Natural killer cell treated with Interleukin-12 subunit alpha and Interleukin-12 subunit beta and Interleukin-15 and Interleukin-18, amount 100 ng/mL, for 72 hours (primary cell): ENCODE results near the gene SRP9. TPM values are rescaled to one million over a fixed set of nuclear protein-coding genes. Genes with fewer than 3 reads are reported as not detected.
"Not testable (repeated sequence)": the region's sequence is repeated elsewhere in the genome, so short reads cannot be mapped to it uniquely, and the experiment has no call there.

Source experiments
- ATAC-seq, 2 donors: fragments of 150-1000 bp; cut with Tn5 transposase in 1 of 2; sonication (Bioruptor Pico), chemical (Tn5 transposase) in 1 of 2; 2 replicates each; pipeline ENCODE4 v1.10.0; 2021
- DNase-seq: peaks from one replicate; pipeline ENCODE4 v3.0.0; 2022; ENCODE audit warnings: low spot score
- H3K27ac Mint-ChIP-seq, 2 donors: 1 replicate in 1 of 2; 2 replicates in 1 of 2; pipeline ENCODE4 v1.8.0; 2022; ENCODE audit warnings: mixed read lengths in 2 of 2, mild to moderate bottlenecking in 1 of 2, moderate library complexity in 1 of 2
- H3K27me3 Mint-ChIP-seq, 2 donors: 1 replicate in 1 of 2; 2 replicates in 1 of 2; pipeline ENCODE4 v1.8.0; 2022; ENCODE audit warnings: mixed read lengths in 2 of 2
- H3K36me3 Mint-ChIP-seq: one replicate; pipeline ENCODE4 v1.8.0; 2022; ENCODE audit warnings: mixed read lengths
- H3K4me1 Mint-ChIP-seq, 2 donors: 1 replicate in 1 of 2; 2 replicates in 1 of 2; pipeline ENCODE4 v1.8.0; 2022; ENCODE audit warnings: low read depth in 2 of 2, mixed read lengths in 2 of 2, mild to moderate bottlenecking in 1 of 2
- H3K4me3 Mint-ChIP-seq: one replicate; pipeline ENCODE4 v1.8.0; 2022; ENCODE audit warnings: mixed read lengths
- H3K9me3 Mint-ChIP-seq: 2 replicates; pipeline ENCODE4 v1.8.0; 2022; ENCODE audit warnings: mixed read lengths
- total RNA-seq, 2 donors: library from RNA; stranded (reverse); gene quantifications; one replicate each; pipeline ENCODE4 v1.2.3, GENCODE V29; 2022

Gene SRP9
- total RNA-seq, 2 donors from 2014 or later, result 183 to 194 TPM

DNA sequence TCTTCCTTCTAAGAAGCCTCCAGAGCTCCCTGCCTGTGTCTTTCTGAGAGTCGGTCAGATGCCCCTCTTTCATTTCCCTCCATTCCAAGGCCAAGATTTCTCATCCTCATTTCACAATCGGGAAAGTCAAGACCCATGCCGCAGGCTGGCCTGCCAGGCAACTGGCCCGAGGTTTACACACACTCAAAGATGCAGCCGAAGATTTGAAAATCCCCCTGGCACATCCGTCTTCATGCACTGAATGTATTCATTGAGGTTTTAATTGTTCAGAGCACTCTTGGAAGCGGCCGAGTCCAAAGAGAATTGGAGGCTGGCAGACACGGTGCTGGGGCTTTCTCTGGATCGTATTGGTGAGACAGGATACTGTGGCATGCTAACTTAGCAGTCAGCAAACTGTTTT, 29.1 kb upstream of the SRP9 start:
- H3K9me3 Mint-ChIP-seq, result no peaks in the 10 kb centered on the region
- no peaks in the 10 kb centered on the region for H3K36me3 Mint-ChIP-seq
- H3K27ac Mint-ChIP-seq, result no peak overlapping the region

DNA sequence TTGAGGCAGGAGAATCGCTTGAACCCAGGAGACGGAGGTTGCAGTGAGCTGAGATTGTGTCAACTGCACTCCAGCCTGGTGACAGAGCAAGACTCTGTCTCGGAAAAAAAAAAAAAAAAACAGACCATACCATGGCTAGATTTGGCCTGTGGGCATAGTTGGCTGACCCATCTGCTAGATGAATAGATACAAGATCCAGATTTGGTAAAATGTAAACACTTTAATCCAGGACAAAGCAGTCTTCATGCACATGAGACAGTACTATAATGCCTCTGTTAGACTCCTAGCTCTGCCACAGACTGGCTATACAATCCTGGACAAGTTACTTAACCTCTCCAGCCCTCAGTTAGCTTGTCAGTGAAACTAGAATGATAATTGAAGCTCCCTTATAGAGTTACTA, 27.9 kb upstream of the SRP9 start:
- ATAC-seq (no peak), DNase-seq (no peak)
- Mint-ChIP-seq H3K4me3 (no peak overlapping the region), H3K9me3 (no peaks in the 10 kb centered on the region), H3K27ac (no peak overlapping the region), H3K36me3 (no peaks in the 10 kb centered on the region), H3K4me1 (peaks cover 0 to 4% of the 10 kb centered on the region in 2 donors), H3K27me3 (no peaks in the 10 kb centered on the region)

More for the DNA sequence above, 29.1 kb upstream of the SRP9 start:
- ATAC-seq (no peak), DNase-seq (no peak)
- Mint-ChIP-seq H3K4me1 (peaks cover 0 to 5% of the 10 kb centered on the region in 2 donors), H3K4me3 (no peak overlapping the region), H3K27me3 (no peaks in the 10 kb centered on the region)

DNA sequence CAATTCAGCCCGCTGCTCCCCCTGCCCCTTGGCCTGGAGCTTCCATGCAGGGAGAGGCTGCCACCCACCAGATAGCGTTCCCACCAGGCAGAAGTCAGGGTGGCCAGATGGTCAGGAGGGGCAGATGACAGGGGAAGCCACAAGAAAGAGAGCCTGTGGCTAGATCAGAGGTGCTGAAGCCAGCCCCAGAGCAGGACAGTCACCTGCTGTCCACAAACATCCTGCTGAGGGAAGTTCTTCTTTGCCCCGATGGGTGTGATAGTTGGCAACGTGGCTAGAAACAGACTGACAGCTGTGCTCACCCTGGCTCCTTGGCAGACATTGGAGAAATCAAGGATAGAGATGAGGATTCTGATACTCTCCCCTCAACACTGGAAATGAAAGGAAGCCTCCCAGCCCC, 27.2 kb upstream of the SRP9 start:
- H3K9me3 Mint-ChIP-seq, result no peaks in the 10 kb centered on the region
- peak in 1 of 2 donors; percentile 38 for ATAC-seq
- H3K36me3 Mint-ChIP-seq, result no peaks in the 10 kb centered on the region
- no peak for DNase-seq
- H3K27ac Mint-ChIP-seq, result no peak overlapping the region
- no peak overlapping the region for H3K4me3 Mint-ChIP-seq
- H3K4me1 Mint-ChIP-seq, result no peaks in the 10 kb centered on the region
- no peaks in the 10 kb centered on the region for H3K27me3 Mint-ChIP-seq

DNA sequence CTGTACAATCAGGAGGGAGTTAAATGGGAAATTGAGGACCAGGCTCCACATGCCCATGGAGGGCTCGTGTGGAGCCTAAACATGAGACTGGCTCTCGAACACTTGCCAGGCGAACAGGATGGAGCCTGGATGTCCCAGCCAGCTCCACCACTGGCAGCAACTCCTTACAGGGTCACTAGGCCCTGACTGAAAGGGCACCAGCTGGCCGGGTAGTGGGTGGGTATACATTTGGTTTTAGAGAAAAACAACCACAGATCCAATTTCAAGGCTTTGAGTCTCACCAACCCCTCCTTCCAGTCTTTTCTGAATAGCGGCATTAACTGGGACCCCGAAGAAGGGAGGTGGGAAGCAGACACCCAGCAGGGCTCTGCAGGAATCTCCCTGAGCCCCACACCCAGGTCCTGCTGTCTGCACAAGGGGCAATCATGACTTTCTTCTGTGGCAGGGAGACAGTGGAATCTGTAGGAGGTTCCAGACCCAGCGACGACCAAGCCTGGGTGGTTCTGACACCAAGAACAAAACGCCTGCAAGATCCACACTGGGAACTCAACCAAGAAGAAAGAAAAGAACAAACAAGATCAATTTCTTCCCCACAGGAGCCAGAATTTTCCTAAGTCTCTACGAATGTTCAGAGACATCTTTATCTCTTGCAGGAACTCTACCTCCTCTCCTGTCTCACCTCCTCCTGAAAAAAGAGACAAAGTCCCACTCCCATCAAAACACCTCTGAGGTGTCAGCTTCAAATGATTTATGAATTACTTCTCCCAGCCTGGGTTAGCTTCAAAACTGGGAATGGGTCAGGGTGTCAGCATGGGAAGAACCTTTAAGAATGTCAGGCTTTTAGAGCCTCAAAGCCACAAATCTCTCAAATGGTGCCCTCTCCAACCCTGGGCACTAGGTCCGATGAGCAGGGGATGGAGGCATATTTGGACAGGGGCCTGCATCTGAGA, 26.5 kb upstream of the SRP9 start:
- DNase-seq (no peak), ATAC-seq (no peak)
- H3K4me1 Mint-ChIP-seq, result no peaks in the 10 kb centered on the region
- H3K27ac Mint-ChIP-seq, result no peak overlapping the region
- no peak overlapping the region for H3K4me3 Mint-ChIP-seq
- no peaks in the 10 kb centered on the region for H3K9me3 Mint-ChIP-seq
- no peaks in the 10 kb centered on the region for H3K36me3 Mint-ChIP-seq
- no peaks in the 10 kb centered on the region for H3K27me3 Mint-ChIP-seq

DNA sequence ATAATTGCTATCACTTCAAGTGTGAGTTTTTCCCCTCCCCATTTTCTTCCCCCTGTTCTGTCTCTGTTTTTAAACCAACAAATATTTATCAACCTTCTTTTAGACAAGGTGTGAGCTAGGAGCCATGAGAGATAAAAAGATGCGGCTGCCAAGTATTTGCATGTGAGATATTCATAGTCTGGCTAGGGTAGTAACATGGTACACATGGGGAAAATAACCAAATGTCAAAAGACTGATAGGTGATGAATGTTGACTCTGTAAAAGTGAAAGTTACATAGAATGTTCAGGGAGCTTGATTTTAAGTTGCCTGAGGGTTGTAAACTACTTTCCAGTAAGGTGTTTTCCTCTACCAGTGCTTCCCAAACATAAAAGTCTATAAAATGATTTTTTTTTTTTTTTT, 25.4 kb upstream of the SRP9 start:
- Mint-ChIP-seq H3K27ac (no peak overlapping the region), H3K27me3 (no peaks in the 10 kb centered on the region), H3K4me1 (no peaks in the 10 kb centered on the region), H3K9me3 (no peaks in the 10 kb centered on the region), H3K4me3 (no peak overlapping the region), H3K36me3 (no peaks in the 10 kb centered on the region)
- ATAC-seq (no peak), DNase-seq (no peak)

DNA sequence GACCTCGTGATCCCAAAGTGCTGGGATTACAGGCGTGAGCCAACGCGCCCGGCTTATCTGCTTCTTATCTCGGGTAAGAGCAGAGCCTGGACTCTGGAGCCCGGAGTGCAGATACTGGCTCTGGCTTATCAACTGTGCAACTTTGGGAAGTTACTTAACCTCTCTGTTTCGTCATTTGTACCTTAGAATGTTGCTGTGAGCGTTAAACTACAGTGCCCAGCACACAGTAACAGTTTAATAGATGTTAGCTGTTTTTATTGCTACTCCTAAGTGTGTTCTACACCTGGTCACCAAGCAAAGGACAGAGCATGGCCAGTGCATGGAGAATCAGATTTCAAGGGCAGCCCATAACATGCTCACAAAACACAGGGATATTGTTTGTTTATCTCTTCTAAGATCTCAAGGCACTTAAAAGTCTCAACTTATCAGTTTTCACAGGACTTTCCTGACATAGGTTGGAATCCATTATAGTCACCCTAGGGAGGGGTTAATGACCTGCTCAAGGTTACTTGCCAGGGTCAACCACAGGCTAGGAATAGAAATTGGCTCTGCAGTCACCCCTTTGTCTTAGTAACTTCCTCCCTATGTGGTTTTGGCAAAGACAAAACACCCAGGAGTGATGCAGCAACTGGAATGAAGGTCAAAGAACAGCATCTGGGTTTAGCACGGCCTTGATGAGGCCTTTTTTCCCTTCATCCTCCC, 22.5 kb upstream of the SRP9 start:
- DNase-seq, result no peak
- no peak for ATAC-seq
- Mint-ChIP-seq H3K4me3 (no peak overlapping the region), H3K9me3 (no peaks in the 10 kb centered on the region), H3K4me1 (no peaks in the 10 kb centered on the region), H3K27me3 (peaks cover 0 to 9% of the 10 kb centered on the region in 2 donors), H3K27ac (no peak overlapping the region), H3K36me3 (no peaks in the 10 kb centered on the region)

DNA sequence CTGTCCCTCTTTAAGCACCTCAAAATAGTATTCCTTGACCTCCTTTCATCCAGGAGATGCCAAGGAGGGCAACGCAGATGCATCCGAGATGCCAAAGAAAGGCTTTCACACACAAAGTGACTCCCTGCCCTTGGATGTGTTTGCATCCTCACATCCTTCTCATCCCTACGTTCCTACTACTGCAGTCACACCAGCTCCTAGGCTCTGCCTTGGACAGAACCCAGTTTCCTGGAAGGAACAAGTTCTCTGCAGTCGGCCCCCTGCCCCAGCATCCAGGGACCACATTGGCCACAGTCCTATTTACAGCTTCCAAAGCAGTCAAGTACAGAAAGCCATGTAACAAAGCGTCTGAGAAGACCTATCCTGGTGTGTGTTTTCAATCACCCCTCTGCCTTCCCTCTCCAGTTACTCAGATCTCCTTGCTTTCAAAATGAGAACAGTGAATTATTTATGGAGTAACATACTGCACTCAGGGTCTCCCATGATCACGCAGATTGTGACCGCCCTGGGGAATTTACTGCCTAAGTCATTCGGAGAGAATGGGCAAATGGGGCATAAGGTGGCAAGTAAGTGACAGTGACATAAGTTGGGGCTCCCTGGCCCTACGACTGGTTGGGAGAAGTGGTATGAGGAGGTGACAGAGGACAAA, 21.8 kb upstream of the SRP9 start:
- no peak for ATAC-seq
- Mint-ChIP-seq H3K4me3 (no peak overlapping the region), H3K27ac (no peak overlapping the region), H3K36me3 (no peaks in the 10 kb centered on the region), H3K27me3 (peaks cover 0 to 9% of the 10 kb centered on the region in 2 donors), H3K9me3 (no peaks in the 10 kb centered on the region), H3K4me1 (no peaks in the 10 kb centered on the region)
- no peak for DNase-seq

DNA sequence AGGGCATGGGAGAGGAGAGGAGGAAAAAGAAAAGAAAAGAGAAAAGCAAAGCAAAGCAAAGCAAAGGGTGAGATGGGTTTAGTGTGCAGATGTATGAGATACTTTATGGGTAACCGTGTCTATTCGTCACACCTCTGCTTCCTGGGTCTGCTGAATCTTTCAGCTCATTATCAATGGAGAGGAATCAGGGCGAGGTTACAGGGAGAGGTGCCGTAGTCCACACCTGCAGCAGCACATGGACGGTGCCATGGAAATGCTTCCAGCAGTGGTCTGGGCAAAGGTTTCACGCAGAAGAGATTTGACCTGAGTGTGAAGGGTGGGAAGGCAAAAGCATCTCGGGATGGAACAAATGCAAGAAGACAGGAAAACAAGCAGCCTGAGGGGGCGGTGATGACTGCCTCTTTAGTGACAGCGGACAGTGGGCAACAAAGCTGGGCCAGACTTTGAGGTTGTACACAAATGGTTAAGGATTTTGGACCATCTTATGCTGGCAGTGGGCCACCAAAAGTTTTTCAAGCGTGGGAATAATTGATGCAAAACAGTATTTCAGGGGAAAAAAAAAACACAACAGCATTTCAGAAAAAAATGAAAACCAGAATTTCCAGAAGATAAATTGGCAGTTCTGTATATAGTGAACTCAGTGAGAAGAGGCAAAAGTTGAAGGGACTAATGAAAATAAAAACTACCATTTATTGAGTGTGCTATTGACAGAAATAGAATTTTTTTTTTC, 19.5 kb upstream of the SRP9 start:
- Mint-ChIP-seq H3K4me3 (no peak overlapping the region), H3K36me3 (no peaks in the 10 kb centered on the region), H3K4me1 (no peaks in the 10 kb centered on the region), H3K27ac (no peak overlapping the region), H3K9me3 (no peaks in the 10 kb centered on the region), H3K27me3 (peaks cover 0 to 9% of the 10 kb centered on the region in 2 donors)
- no peak for ATAC-seq
- DNase-seq, result no peak

DNA sequence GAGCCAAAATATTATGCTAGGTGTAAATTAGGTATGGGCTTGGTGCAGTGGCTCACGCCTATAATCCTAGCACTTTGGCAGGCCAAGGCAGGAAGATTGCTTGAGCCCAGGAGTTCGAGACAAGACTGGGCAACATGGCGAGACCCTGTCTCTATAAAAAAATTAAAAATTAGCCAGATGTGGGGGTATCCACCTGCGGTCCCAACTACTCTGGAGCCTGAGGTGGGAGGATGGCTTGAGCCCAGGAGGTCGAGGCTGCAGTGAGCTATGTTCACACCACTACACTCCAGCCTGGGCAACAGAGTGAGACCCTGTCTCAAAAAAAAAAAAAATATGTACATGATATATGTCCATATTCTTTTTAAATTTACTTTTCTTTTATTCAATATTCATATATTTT, 17.7 kb upstream of the SRP9 start:
- H3K27ac Mint-ChIP-seq, H3K27me3 Mint-ChIP-seq, H3K4me3 Mint-ChIP-seq, ATAC-seq, H3K36me3 Mint-ChIP-seq, H3K9me3 Mint-ChIP-seq, DNase-seq, H3K4me1 Mint-ChIP-seq: not testable (repeated sequence)

DNA sequence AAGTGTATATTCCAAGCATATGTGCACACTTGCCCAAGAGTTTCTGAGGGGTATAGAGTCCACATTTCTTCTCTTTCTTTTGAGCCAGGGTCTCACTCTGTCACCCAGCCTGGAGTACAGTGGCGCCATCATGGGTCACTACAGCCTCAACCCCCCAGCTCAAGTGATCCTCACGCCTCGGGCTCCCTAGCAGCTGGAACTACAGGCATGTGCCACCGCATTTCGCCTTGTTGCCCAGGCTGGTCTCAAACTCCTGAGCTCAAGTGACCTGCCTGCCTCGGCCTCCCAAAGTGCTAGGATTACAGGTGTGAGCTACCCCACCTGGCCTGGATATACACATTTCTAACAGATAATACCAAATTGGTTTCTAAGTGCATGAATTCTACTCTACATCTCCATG, 17.1 kb upstream of the SRP9 start:
- Mint-ChIP-seq H3K4me1 (no peaks in the 10 kb centered on the region), H3K27me3 (peaks cover 0 to 9% of the 10 kb centered on the region in 2 donors), H3K9me3 (no peaks in the 10 kb centered on the region), H3K27ac (no peak overlapping the region), H3K36me3 (no peaks in the 10 kb centered on the region), H3K4me3 (no peak overlapping the region)
- DNase-seq (no peak), ATAC-seq (no peak)

DNA sequence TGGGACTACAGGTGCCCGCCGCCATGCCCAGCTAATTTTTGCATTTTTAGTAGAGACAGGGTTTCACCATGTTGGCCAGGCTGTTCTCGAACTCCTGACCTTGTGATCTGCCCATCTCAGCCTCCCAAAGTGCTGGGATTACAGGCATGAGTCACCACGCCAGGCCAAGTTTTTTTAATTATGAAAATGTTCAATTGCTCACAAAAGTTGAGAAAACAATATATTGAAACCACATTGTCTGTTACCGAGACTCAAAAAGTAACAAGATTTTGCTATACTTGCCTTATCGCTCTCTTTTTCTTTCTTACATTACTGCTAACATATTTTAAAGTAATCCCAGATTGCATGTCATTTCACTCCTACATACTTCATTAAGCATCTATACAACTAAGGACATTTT, 16.2 kb upstream of the SRP9 start:
- not testable (repeated sequence) for H3K27ac Mint-ChIP-seq, ATAC-seq

DNA sequence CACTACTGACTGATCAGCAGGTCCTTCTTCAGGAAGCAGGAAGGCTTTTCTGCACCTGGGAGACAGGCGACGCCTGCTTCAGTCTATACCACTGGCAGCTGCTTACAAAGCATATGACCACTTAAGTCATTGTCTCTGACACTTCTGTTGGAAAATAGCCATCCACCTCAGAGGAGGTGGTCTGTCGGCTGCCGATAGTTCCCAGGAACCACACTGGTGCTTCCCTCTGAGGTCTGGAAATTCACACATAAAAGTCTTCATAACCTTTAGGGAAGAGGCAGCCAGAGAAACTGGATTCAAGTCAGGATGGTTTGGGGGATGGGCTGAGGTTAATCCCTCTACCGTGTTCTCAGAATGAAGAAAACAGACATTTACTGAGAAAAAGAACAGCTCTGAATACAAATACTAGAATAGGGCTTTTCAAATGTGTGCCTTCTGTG, 15.6 kb upstream of the SRP9 start:
- no peaks in the 10 kb centered on the region for H3K36me3 Mint-ChIP-seq
- no peak overlapping the region for H3K27ac Mint-ChIP-seq
- no peak overlapping the region for H3K4me3 Mint-ChIP-seq
- ATAC-seq (no peak), DNase-seq (no peak)
- H3K4me1 Mint-ChIP-seq, result no peaks in the 10 kb centered on the region
- peaks cover 0 to 9% of the 10 kb centered on the region in 2 donors for H3K27me3 Mint-ChIP-seq
- H3K9me3 Mint-ChIP-seq, result no peaks in the 10 kb centered on the region

More for the DNA sequence above, 16.2 kb upstream of the SRP9 start:
- not testable (repeated sequence) for DNase-seq, H3K4me3 Mint-ChIP-seq, H3K36me3 Mint-ChIP-seq, H3K4me1 Mint-ChIP-seq, H3K9me3 Mint-ChIP-seq, H3K27me3 Mint-ChIP-seq

DNA sequence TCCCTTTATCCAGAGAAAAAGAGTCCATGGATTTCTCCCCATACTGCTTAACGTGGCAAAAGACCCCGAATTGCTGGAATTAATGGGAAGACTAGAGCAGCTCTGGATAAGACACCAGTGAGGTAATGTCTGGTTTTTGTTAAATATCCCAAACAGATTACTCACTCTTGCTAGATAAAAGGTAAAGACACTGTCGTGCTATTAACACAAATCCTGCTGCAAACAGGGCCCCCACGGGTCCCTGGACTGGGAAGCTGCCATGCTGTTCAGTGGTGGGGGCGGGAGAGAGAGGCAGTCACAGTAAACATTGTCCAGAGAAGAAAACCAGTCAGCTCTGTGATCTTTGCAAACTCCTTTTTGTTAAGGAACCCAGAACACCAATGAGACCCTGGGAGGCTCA, 15.2 kb upstream of the SRP9 start:
- H3K27ac Mint-ChIP-seq, result no peak overlapping the region
- DNase-seq, result no peak
- no peaks in the 10 kb centered on the region for H3K9me3 Mint-ChIP-seq
- no peak for ATAC-seq
- H3K27me3 Mint-ChIP-seq, result peaks cover 0 to 9% of the 10 kb centered on the region in 2 donors
- H3K4me1 Mint-ChIP-seq, result no peaks in the 10 kb centered on the region
- H3K36me3 Mint-ChIP-seq, result no peaks in the 10 kb centered on the region
- no peak overlapping the region for H3K4me3 Mint-ChIP-seq
